Upper lobe of left lung (tissue), 4 donors: ENCODE results near the gene CACHD1.

Experiments used
- EP300 ChIP-seq, 4 donors: sonication (generic); formaldehyde crosslinking; IDR thresholded peaks; one replicate each; pipeline ENCODE4 v1.5.1; 2017; ENCODE audit warnings: antibody characterized with exemption in 4 of 4, control low read depth in 2 of 4
- POLR2A ChIP-seq, 4 donors: fragments of 450-650 bp; IDR thresholded peaks; one replicate each; pipeline ENCODE4 v1.5.1; 2016 to 2017; ENCODE audit warnings: antibody characterized with exemption in 4 of 4, mild to moderate bottlenecking in 2 of 4
- POLR2AphosphoS5 ChIP-seq, 2 donors: sonication (generic); formaldehyde crosslinking; IDR thresholded peaks; one replicate each; pipeline ENCODE4 v1.5.1; 2017; ENCODE audit warnings: antibody characterized with exemption in 2 of 2
- TF ChIP-seq, protein P1 (sequence below), 6 experiments: fragments of 450-650 bp in 4 of 6; fragments of 200-600 bp in 2 of 6; sonication (generic) in 2 of 6; IDR thresholded peaks; one replicate each; pipeline ENCODE4 v1.5.1; 2016 to 2019; ENCODE audit warnings: antibody characterized with exemption in 6 of 6

DNA sequence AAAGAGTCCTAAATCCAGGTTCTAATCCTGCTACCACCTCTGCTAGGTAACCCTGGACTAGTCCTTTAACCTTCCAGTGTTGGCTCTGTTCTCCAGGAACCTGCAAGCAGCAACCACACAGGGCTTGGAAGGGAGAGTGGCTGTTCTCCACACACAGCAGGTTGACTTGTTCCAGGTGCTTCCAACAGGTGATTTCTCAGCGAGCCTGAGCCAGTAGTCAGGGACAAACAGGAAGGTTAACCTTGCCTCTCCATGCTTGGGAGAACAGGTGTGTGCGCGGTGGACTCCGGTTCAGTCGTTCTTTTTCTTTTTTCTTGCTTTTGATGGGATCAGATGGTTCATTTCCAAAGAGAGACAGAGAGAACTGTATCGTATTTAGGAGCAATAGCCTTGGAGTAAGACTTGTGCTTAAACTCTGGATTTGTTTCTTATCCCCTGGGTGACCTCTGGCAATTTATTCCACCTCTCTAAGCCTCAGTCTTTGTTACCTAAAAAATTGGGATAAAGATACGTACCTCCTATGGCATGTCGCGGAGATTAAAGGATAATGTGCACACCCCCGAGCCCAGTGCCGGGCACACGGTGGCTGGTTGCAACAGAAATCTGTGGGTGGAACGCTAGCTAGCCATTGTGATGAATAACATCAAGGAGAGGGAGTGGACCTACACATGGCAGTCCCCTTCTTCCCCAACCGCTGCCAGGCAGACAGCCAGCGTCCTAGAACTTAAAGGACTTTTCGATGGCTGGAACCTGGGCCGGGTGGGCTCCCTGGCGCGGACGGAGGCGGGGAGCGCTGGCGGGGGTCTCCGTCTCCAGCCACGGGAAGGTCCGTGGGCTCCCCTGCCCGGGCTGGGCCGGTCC is 583 bp upstream of the CACHD1 start:
- TF ChIP-seq, protein P1, sequence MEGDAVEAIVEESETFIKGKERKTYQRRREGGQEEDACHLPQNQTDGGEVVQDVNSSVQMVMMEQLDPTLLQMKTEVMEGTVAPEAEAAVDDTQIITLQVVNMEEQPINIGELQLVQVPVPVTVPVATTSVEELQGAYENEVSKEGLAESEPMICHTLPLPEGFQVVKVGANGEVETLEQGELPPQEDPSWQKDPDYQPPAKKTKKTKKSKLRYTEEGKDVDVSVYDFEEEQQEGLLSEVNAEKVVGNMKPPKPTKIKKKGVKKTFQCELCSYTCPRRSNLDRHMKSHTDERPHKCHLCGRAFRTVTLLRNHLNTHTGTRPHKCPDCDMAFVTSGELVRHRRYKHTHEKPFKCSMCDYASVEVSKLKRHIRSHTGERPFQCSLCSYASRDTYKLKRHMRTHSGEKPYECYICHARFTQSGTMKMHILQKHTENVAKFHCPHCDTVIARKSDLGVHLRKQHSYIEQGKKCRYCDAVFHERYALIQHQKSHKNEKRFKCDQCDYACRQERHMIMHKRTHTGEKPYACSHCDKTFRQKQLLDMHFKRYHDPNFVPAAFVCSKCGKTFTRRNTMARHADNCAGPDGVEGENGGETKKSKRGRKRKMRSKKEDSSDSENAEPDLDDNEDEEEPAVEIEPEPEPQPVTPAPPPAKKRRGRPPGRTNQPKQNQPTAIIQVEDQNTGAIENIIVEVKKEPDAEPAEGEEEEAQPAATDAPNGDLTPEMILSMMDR (IDR thresholded peaks at IDR 0.05), result no peak
- no peak for TF ChIP-seq POLR2A (IDR thresholded peaks at IDR 0.05)
- no peak for TF ChIP-seq EP300 (IDR thresholded peaks at IDR 0.05)
- no peak for TF ChIP-seq POLR2AphosphoS5 (IDR thresholded peaks at IDR 0.05)
